HepG2 (cell line): ENCODE data around the gene NOL8. TPM values are rescaled to one million over a fixed set of nuclear protein-coding genes. Genes with fewer than 3 reads are reported as not detected.

ENCODE experiments used
- EP300 ChIP-seq, 3 experiments: sonication (generic) in 1 of 3; formaldehyde crosslinking in 1 of 3; IDR thresholded peaks; 2 replicates each; pipeline versions ENCODE4 v1.5.1 to v1.6.1; 2011 to 2020; ENCODE audit warnings: low read depth in 2 of 3, low read length in 2 of 3, borderline replicate concordance in 1 of 3, improper control_type of control experiment in 1 of 3, mild to moderate bottlenecking in 1 of 3, missing genetic modification reagents in 1 of 3, moderate library complexity in 1 of 3
- FOXO4 ChIP-seq: sonication (generic); formaldehyde crosslinking; conservative IDR thresholded peaks from 2 replicates; pipeline ENCODE4 v1.8.1; 2023; ENCODE audit warnings: missing genetic modification reagents
- GMEB2 ChIP-seq: IDR thresholded peaks from 2 replicates; pipeline ENCODE4 v1.6.1; 2016; ENCODE audit warnings: missing biosample characterization, missing genetic modification reagents, low read depth
- HNRNPUL1 ChIP-seq: fragments of 200-400 bp; formaldehyde crosslinking; IDR thresholded peaks from 2 replicates; pipeline ENCODE4 v1.6.1; 2017; ENCODE audit warnings: low read depth, mild to moderate bottlenecking, low read length, moderate library complexity
- KLF9 ChIP-seq: IDR thresholded peaks from 2 replicates; pipeline ENCODE4 v1.6.1; 2016; ENCODE audit warnings: low read depth
- SMAD3 ChIP-seq: sonication (generic); formaldehyde crosslinking; IDR thresholded peaks from 2 replicates; pipeline ENCODE4 v1.4.0; 2020; ENCODE audit warnings: missing genetic modification reagents
- SRF ChIP-seq: IDR thresholded peaks from 2 replicates; pipeline ENCODE4 v1.6.1; 2011; ENCODE audit warnings: mild to moderate bottlenecking, low read depth, low read length, moderate library complexity
- SRSF4 ChIP-seq: fragments of 200-400 bp; formaldehyde crosslinking; IDR thresholded peaks from one replicate; pipeline ENCODE4 v1.6.1; 2018; ENCODE audit warnings: mild to moderate bottlenecking, low read depth, low read length, moderate library complexity; ENCODE audit not compliant: poor library complexity, severe bottlenecking
- STAT5B ChIP-seq: sonication (generic); formaldehyde crosslinking; IDR thresholded peaks from 2 replicates; pipeline ENCODE4 v1.4.0; 2020; ENCODE audit warnings: missing genetic modification reagents
- THAP11 ChIP-seq: IDR thresholded peaks from 2 replicates; pipeline ENCODE4 v1.6.1; 2016; ENCODE audit warnings: missing biosample characterization, missing genetic modification reagents
- ZFP36L2 ChIP-seq: sonication (generic); formaldehyde crosslinking; IDR thresholded peaks from 2 replicates; pipeline ENCODE4 v1.4.0; 2020; ENCODE audit warnings: missing genetic modification reagents
- ZNF160 ChIP-seq: sonication (generic); formaldehyde crosslinking; IDR thresholded peaks from 2 replicates; pipeline ENCODE4 v1.8.0; 2022; ENCODE audit warnings: mild to moderate bottlenecking, inconsistent platforms, missing genetic modification reagents
- ZNF280B ChIP-seq: sonication (generic); formaldehyde crosslinking; IDR thresholded peaks from 2 replicates; pipeline ENCODE4 v1.5.0; 2020; ENCODE audit warnings: missing genetic modification reagents, mild to moderate bottlenecking, borderline replicate concordance
- ZNF460 ChIP-seq: sonication (generic); formaldehyde crosslinking; IDR thresholded peaks from 2 replicates; pipeline ENCODE4 v1.5.1; 2020; ENCODE audit warnings: missing genetic modification reagents, mild to moderate bottlenecking, borderline replicate concordance
- ZNF607 ChIP-seq: sonication (generic); formaldehyde crosslinking; IDR thresholded peaks from 2 replicates; pipeline ENCODE4 v1.5.1; 2020; ENCODE audit warnings: missing genetic modification reagents, mild to moderate bottlenecking, borderline replicate concordance
- ZNF652 ChIP-seq: IDR thresholded peaks from 2 replicates; pipeline ENCODE4 v1.6.1; 2016; ENCODE audit warnings: low read depth, borderline replicate concordance
- ZNF737 ChIP-seq: sonication (generic); formaldehyde crosslinking; IDR thresholded peaks from 2 replicates; pipeline ENCODE4 v1.5.0; 2020; ENCODE audit warnings: missing genetic modification reagents, mild to moderate bottlenecking, borderline replicate concordance
- ZNF790 ChIP-seq: sonication (generic); formaldehyde crosslinking; IDR thresholded peaks from 2 replicates; pipeline ENCODE4 v1.8.0; 2022; ENCODE audit warnings: missing genetic modification reagents, mild to moderate bottlenecking, borderline replicate concordance
- ZSCAN31 ChIP-seq: sonication (generic); formaldehyde crosslinking; IDR thresholded peaks from 2 replicates; pipeline ENCODE4 v1.5.0; 2020; ENCODE audit warnings: low read depth, mild to moderate bottlenecking, missing genetic modification reagents
- polyA plus RNA-seq, 8 experiments: library from polyadenylated mRNA; depleted of rRNA in 3 of 8; stranded (reverse) in 7 of 8; unstranded in 1 of 8; fragments of >200 nt; fragmentation: Illumina TruSeq in 4 of 8; extraction: Trizol in 4 of 8; gene quantifications; 2 replicates each; pipeline versions ENCODE4 v1.2.1 to v1.2.3, GENCODE V29; 2011 to 2016; ENCODE audit warnings: low read depth in 4 of 8, missing spikeins in 1 of 8, mixed read lengths in 1 of 8; ENCODE audit not compliant: insufficient read depth in 1 of 8
- total RNA-seq, 5 experiments: library from RNA; depleted of rRNA; stranded (reverse); fragments of >200 nt; fragmentation: Illumina TruSeq; extraction: Trizol; gene quantifications; 2 replicates each; pipeline ENCODE4 v1.2.3, GENCODE V29; 2016; ENCODE audit warnings: low read depth in 1 of 5
- TF ChIP-seq, protein P1 (sequence below): sonication (generic); formaldehyde crosslinking; IDR thresholded peaks from 2 replicates; pipeline ENCODE4 v1.5.0; 2020; ENCODE audit warnings: missing genetic modification reagents
- TF ChIP-seq, protein P2 (sequence below): IDR thresholded peaks from 2 replicates; pipeline ENCODE4 v1.6.1; 2016; ENCODE audit warnings: missing compliant biosample characterization, missing genetic modification reagents, borderline replicate concordance

NOL8 gene
- total and polyA plus RNA-seq, 2 of the 13 experiments (the other 11 are each of a cell fraction or from before 2014, with no cell fraction given), result 12.8 to 36.3 TPM

DNA sequence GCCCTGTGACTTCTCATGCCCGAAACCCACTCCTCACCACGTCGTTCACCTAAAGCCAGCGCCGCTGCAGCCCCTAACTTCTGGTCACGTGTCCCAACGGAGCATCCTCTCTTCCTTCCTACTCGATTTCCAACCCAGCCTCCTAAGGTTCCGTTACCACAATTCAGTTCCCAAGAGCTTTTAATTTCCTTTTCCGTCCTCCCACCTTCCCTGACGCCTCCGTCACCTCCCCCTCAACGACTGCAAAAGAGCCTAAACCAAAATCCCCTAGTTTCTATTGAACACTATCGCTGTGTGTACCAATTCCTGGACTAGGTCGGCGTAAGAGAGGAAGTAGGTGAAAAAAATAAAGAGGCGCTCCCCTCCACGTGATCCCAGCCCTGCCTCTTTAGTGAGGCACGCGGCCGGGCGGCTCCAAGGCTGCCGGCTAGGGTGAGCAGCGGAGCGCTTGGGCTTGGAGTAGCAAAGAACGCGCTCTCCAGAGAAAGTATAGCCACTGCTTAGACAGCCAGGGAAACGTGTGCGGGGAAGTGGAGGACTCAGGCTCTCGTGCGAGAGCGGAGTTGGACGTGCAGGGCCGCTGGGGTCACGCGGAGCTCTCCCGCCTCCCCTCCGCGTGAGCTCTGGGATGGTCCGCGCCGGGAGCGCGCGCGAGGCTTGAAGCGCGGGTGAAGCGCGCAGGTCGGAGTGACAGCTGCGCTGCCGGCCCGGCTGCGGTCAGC is at the start of gene NOL8, which contains the start of gene CENPP (continued):
- TF ChIP-seq ZNF607 (CRISPR knock-in tag) (no peak; the same call in 1 of the 2 replicates), EP300 (IDR thresholded peaks at IDR 0.05; ENCODE audit: low read depth in 2 of 2, low read length in 2 of 2) (0 out of 4 replicates have a peak, but pooled peaks of 1 of the 2 experiments have one; percentile 24), EP300 (CRISPR knock-in tag; IDR thresholded peaks at IDR 0.05; ENCODE audit: borderline replicate concordance) (peak; percentile 29; the same call in 1 of the 2 replicates), ZNF737 (CRISPR knock-in tag) (no peak), KLF9 (no peak), ZNF160 (CRISPR knock-in tag) (peak; percentile 68; the same call in 1 of the 2 replicates), SRF (peak; percentile 52; the same call in 1 of the 2 replicates), THAP11 (CRISPR knock-in tag) (peak; percentile 93), SRSF4 (no peak), ZNF652 (peak; percentile 26; the same call in 1 of the 2 replicates), ZFP36L2 (CRISPR knock-in tag) (no peak), GMEB2 (CRISPR knock-in tag) (no peak), FOXO4 (CRISPR knock-in tag) (no peak), ZNF460 (CRISPR knock-in tag) (no peak; the same call in 1 of the 2 replicates), ZNF790 (CRISPR knock-in tag) (no peak), STAT5B (CRISPR knock-in tag) (0 out of 2 replicates have a peak, but pooled peaks have one; percentile 79), SMAD3 (CRISPR knock-in tag) (peak; percentile 19; the same call in 1 of the 2 replicates), ZNF280B (CRISPR knock-in tag) (peak; percentile 51; the same call in 1 of the 2 replicates), ZSCAN31 (0 out of 2 replicates have a peak, but pooled peaks have one; percentile 61), HNRNPUL1 (no peak)
- TF ChIP-seq, protein P1, sequence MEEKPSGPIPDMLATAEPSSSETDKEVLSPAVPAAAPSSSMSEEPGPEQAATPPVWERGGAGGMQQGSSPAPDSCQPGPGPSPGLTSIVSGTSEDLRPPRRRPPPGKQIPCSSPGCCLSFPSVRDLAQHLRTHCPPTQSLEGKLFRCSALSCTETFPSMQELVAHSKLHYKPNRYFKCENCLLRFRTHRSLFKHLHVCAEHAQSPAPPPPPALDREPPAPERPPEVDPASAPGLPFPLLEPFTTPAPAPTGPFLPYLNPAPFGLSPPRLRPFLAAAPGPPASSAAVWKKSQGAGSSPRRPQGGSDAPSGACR (CRISPR knock-in tag), result peak; percentile 89; the same call in 1 of the 2 replicates
- TF ChIP-seq, protein P2, sequence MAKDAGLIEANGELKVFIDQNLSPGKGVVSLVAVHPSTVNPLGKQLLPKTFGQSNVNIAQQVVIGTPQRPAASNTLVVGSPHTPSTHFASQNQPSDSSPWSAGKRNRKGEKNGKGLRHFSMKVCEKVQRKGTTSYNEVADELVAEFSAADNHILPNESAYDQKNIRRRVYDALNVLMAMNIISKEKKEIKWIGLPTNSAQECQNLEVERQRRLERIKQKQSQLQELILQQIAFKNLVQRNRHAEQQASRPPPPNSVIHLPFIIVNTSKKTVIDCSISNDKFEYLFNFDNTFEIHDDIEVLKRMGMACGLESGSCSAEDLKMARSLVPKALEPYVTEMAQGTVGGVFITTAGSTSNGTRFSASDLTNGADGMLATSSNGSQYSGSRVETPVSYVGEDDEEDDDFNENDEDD, result peak; percentile 99
